HG02938 (cell line): ENCODE results near the gene MERTK.
"Not testable (repeated sequence)": the region's sequence is repeated elsewhere in the genome, so short reads cannot be mapped to it uniquely, and the experiment has no call there.

Experiments used
- ATAC-seq: cut with Tn5 transposase; IDR thresholded peaks from one replicate; pipeline ENCODE4 v1.9.1; 2021; ENCODE audit warnings: mild to moderate bottlenecking, moderate library complexity; ENCODE audit not compliant: unreplicated experiment

MERTK gene

DNA sequence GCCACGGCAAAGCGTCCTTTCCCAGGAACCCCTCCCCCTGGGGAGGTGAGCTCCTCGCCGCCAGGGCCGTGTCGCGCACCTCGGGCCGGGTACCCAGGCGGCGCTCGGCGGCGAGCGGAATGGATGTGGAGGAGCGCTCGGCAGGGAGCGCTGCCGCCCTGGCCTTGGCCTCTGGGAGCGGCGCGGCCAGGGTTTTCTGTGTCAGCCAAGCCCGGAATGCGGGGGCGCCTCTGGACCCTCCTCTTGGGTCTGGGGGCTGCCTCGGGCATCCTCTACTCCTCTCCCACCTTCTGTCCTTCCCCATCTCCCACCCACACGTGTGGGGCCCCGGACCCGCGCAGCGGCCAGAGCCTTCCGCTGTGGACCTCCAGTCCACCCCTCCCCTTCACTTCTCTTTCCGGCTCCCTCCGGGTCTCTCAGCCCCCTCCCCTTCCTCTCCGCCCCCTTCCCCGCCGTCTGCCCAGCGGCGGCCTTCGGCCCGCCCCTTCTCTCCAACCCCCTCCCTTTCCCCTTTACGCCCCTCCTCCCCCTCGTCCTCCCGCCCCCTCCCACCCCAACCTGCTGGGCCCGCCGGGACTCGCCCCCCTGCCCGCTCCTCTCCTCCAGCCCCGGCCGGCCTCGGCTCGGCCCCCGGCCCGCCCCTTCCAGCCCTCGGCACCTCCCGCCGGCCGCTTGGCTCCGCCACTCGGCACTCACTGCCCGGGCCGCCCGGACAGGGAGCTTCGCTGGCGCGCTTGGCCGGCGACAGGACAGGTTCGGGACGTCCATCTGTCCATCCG, at the start of gene MERTK:
TSS of gene MERTK (plus strand) at position 684 of the 779 bp plus-strand sequence. CDS start 129 bp downstream, outside the sequence.
- no peak for ATAC-seq

- not testable (repeated sequence) for ATAC-seq
These were observed 47.8 kb upstream of the MERTK start for GRCh38 chr2:111850646-111851045.

DNA sequence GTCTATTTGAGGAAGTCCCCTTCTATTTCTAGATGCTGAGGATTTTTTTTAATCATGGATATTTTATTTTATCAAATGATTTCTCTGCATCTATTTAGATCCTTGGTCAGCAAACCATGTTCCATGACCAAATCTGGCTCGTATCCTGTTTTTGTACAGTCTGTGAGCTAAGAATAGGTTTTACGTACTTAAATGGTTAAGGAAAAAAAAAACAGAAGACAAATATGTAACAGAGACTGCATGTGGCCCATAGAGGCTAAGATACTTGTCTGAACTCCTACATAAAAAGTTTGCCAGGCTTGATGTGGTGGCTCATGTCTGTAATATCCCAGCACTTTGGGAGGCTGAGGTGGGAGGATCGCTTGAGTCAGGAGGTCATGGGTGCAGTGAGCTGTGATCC, 45.9 kb upstream of the MERTK start:
- ATAC-seq, result not testable (repeated sequence)

GRCh38 chr2:111860005-111860404, 38.4 kb upstream of the MERTK start:
- not testable (repeated sequence) for ATAC-seq

DNA sequence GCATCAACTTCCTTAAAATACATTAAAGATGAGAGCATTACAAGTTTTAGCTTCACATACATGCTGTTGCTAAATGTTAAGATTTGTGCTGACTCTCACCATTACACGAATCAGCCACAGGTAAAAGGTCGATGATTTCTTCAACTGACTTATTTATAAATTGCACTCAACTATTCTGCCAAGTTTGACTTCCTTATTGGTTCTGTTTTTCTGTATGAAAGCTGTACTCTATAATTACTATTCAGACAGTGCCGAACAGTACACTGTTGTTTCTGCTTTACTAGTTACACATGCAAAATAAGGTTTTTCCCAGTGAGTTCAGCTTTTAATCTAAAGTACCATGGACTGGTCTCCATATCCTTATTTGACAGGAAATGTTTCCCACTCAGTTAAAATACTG, 33.3 kb upstream of the MERTK start:
- not testable (repeated sequence) for ATAC-seq

GRCh38 chr2:111872806-111873205, 25.6 kb upstream of the MERTK start:
- ATAC-seq, result not testable (repeated sequence)

DNA sequence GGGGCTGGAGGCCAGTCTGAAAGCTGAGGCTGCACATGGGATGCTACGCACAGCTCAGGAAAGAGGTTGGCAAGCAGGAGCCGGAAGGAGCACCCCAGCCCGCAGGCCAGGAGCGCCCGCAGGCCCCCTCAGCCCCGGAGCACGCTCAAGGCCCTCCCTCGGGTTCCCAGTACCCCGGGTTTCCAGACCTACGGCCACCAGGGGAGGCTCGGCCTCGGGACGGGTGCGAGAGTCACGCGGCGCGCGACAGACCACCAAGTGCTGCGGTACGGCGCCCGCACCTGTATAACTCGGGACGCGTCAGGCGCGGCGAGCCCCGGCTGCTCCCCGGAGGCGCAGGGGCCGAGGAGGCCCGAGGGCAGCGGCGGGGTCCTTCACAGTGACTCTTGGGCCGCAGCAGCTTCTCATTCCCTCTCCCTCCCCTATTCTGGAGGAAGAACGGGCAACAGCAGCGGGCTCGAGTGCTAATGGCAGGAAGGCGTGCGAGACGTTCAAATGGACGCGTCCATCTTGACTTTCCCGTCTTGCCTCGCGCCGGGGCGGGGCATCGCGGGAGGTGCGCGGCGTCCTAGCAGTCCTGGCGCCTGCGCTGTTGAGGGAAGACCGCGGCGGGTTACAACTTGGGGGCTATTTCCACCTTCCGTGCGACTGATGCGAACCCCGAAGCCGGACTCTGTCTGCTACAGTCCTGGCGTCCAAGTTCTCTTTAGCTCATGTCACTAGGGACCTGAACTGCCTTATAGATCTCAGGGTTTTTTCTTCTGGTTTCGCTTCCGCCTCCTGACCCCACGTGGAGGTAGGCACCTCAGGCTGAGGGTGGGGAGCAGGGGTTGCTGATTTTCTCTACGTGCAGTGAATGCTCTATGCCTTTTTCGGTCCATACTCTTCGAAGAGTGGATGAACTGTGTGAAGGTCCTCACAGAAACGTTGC, 14.5 kb upstream of the MERTK start, which contains the start of gene ANAPC1:
TSS of gene ANAPC1 (minus strand) at position 533 of the 931 bp plus-strand sequence. CDS start 3,368 bp downstream, outside the sequence.
- peak; percentile 83 for ATAC-seq

- ATAC-seq, result no peak
These were observed 13.8 kb upstream of the MERTK start for GRCh38 chr2:111884592-111884964.

GRCh38 chr2:111896024-111896423, 2.4 kb upstream of the MERTK start:
- ATAC-seq, result no peak

GRCh38 chr2:111896576-111896975, 1.8 kb upstream of the MERTK start:
- ATAC-seq, result no peak

- no peak for ATAC-seq
These were observed 830 bp upstream of the MERTK start for GRCh38 chr2:111897630-111897923.

DNA sequence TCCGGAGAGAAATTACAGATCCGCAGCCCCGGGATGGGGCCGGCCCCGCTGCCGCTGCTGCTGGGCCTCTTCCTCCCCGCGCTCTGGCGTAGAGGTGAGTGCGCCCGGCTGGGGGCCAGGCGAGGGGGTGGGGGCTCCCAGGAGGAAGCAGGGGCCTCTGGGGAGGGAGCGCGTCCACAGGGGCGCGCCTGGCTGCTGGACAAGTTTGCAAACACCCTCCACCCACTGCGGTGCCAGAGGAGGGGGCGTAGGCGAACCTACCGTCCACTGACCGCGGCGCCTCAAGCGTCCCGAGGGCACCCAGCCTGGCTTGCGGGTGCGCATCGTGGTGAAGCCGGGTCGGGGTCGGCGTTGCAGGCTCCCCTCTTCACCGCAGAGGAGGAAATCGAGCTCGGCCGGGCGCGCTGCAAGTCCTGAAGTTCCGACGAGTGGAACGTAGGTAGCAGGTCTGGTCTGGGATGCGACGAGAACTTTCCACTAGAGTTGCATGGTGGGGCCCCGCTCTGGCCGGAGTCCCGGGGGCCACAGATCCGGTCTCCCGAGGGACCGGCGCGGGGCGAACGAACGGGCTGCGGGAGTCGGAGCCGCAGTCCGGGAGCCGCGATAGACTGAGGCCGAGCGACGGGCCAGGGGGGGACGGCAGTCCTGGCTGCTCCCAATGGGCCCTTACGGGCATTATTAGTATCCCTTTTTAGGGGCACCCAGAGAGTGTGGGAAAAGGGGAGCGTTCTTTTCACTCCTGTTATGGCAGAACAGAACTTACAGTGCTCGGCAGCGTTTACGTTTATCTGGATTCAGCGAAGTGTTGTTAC, 502 bp downstream of the MERTK start:
- no peak for ATAC-seq

- no peak for ATAC-seq
These were observed 2.5 kb downstream of the MERTK start for GRCh38 chr2:111900859-111901258.

DNA sequence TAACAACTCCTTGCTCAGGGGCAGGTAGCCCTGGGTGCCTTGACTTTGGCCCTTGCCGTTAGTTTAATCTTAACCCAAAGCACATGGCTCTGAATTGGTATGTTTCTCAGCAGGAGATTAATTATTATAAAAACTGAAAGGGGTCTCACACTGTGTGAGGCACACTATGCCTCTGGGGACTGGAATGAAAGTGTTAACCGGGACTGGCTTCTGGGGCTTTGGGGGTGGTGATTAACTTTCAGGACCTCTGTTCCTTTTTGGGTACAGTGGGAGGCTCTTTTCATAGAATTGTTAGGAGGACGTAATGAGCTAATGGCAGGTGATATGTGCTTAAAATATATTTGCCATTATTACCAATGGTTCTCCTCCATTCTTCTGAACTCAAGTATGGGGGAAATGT, 5.1 kb downstream of the MERTK start:
- ATAC-seq, result no peak

- no peak for ATAC-seq
These were observed 5.6 kb downstream of the MERTK start for GRCh38 chr2:111903930-111904439.

GRCh38 chr2:111904726-111905474, 6.5 kb downstream of the MERTK start:
- no peak for ATAC-seq

- not testable (repeated sequence) for ATAC-seq
These were observed 7.1 kb downstream of the MERTK start for GRCh38 chr2:111905475-111905869.

- ATAC-seq, result peak; percentile 64
These were observed 7.8 kb downstream of the MERTK start for GRCh38 chr2:111905990-111906735.

DNA sequence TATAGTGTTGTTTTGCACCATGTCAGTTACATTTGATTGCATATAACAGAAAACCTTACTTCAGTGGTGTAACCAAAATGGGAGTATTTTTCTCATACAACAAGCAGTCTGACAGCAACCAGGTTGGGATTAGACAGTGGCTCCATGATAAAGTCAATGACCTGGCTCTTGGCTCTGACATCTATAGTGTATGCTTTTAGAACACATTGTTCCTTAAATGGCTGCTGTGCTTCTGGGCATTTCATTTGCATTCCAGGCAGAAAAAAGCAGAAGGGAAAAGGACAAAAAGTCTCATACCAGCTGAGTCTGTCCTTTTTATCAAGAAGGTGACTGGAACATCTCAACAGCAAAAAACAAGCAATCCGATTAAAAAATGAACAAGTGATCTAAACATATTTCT, 10.2 kb downstream of the MERTK start:
- ATAC-seq, result no peak
